Mesendoderm (in vitro differentiated cells): ENCODE data around the gene TIMM13.

Experiments
- DNase-seq: peaks from one replicate; pipeline ENCODE4 v3.0.0; 2013
- H2AK5ac ChIP-seq: 2 replicates; pipeline ENCODE4 v1.6.1; 2013; ENCODE audit warnings: low read length, inconsistent platforms
- H2BK120ac ChIP-seq: 2 replicates; pipeline ENCODE4 v1.6.1; 2013; ENCODE audit warnings: low read depth, mild to moderate bottlenecking, low read length, moderate library complexity, mixed read lengths
- H2BK15ac ChIP-seq: replicated peaks from 2 replicates; pipeline ENCODE4 v1.6.1; 2013; ENCODE audit warnings: low read depth, mild to moderate bottlenecking, moderate library complexity
- H2BK5ac ChIP-seq: 2 replicates; pipeline ENCODE4 v1.6.1; 2013; ENCODE audit warnings: low read length, inconsistent platforms
- H3K18ac ChIP-seq: 2 replicates; pipeline ENCODE4 v1.6.1; 2013; ENCODE audit warnings: mild to moderate bottlenecking, low read length, mixed read lengths
- H3K23ac ChIP-seq: one replicate; pipeline ENCODE4 v1.6.1; 2013; ENCODE audit warnings: low read length
- H3K27ac ChIP-seq: 2 replicates; pipeline ENCODE4 v1.5.1; 2013; ENCODE audit warnings: low read depth, mild to moderate bottlenecking, inconsistent platforms, low read length, moderate library complexity
- H3K27me3 ChIP-seq: 2 replicates; pipeline ENCODE4 v1.6.1; 2013; ENCODE audit warnings: low read length, control low read depth, mild to moderate bottlenecking, inconsistent platforms; ENCODE audit not compliant: insufficient read depth, poor library complexity
- H3K36me3 ChIP-seq: 2 replicates; pipeline ENCODE4 v1.6.1; 2013; ENCODE audit warnings: low read length, inconsistent platforms; ENCODE audit not compliant: control insufficient read depth, insufficient read depth
- H3K4ac ChIP-seq: one replicate; pipeline ENCODE4 v1.6.1; 2013; ENCODE audit warnings: low read depth, mild to moderate bottlenecking, low read length, moderate library complexity
- H3K4me1 ChIP-seq: 2 replicates; pipeline ENCODE4 v1.6.1; 2013; ENCODE audit warnings: low read depth, low read length, inconsistent platforms; ENCODE audit not compliant: control insufficient read depth
- H3K4me2 ChIP-seq: 2 replicates; pipeline ENCODE4 v1.6.1; 2013; ENCODE audit warnings: low read length
- H3K4me3 ChIP-seq: 2 replicates; pipeline ENCODE4 v1.5.1; 2013; ENCODE audit warnings: mild to moderate bottlenecking, low read length
- H3K56ac ChIP-seq: one replicate; pipeline ENCODE4 v1.6.1; 2013; ENCODE audit warnings: low read length
- H3K79me1 ChIP-seq: 2 replicates; pipeline ENCODE4 v1.6.1; 2013; ENCODE audit warnings: low read length, inconsistent platforms
- H3K79me2 ChIP-seq: 2 replicates; pipeline ENCODE4 v1.6.1; 2013; ENCODE audit warnings: mild to moderate bottlenecking, low read length; ENCODE audit not compliant: control insufficient read depth, insufficient read depth
- H3K9ac ChIP-seq: 2 replicates; pipeline ENCODE4 v1.6.1; 2013; ENCODE audit warnings: low read length, inconsistent platforms
- H4K5ac ChIP-seq: one replicate; pipeline ENCODE4 v1.6.1; 2013; ENCODE audit warnings: low read length
- H4K8ac ChIP-seq: one replicate; pipeline ENCODE4 v1.6.1; 2013; ENCODE audit warnings: low read depth, mild to moderate bottlenecking, control low read depth, low read length, moderate library complexity
- WGBS: extraction: QIAGEN DNeasy Blood & Tissue Kit; methylation state at CpG from one replicate; pipeline ENCODE4 v1.1.7; 2013; ENCODE audit warnings: low lambda C conversion rate, missing lambda C conversion rate; ENCODE audit not compliant: insufficient coverage; ENCODE audit errors: extremely low coverage; 5-methylcytosine and 5-hydroxymethylcytosine counted together

TIMM13 gene

GRCh38 chr19:2387367-2388288, 39.8 kb downstream of the TIMM13 start:
- Histone ChIP-seq H2AK5ac (no peak overlapping the region), H2BK5ac (no peak overlapping the region), H3K79me1 (no peaks in the 10 kb centered on the region), H3K27ac (no peak overlapping the region), H3K9ac (no peak overlapping the region), H3K4ac (no peak overlapping the region), H3K4me2 (no peak overlapping the region), H3K23ac (no peak overlapping the region), H2BK15ac (no peak overlapping the region), H4K8ac (no peak overlapping the region), H3K4me3 (no peak overlapping the region), H3K79me2 (no peaks in the 10 kb centered on the region), H3K27me3 (no peaks in the 10 kb centered on the region), H3K56ac (no peak overlapping the region), H4K5ac (no peak overlapping the region), H2BK120ac (no peak overlapping the region), H3K36me3 (no peaks in the 10 kb centered on the region), H3K4me1 (no peaks in the 10 kb centered on the region), H3K18ac (no peak overlapping the region)
- no CpG with 5 or more reads among the region's 20 CpGs for WGBS
- DNase-seq, result no peak

GRCh38 chr19:2385053-2385721, 42.2 kb downstream of the TIMM13 start:
- Histone ChIP-seq H2BK120ac (no peak overlapping the region), H2BK15ac (no peak overlapping the region), H2BK5ac (no peak overlapping the region), H3K36me3 (no peaks in the 10 kb centered on the region), H3K23ac (no peak overlapping the region), H3K27me3 (no peaks in the 10 kb centered on the region), H3K9ac (no peak overlapping the region), H4K5ac (no peak overlapping the region), H3K56ac (peak overlapping the region; percentile 78), H3K27ac (no peak overlapping the region), H3K4me2 (peak overlapping the region; percentile 27), H3K18ac (no peak overlapping the region), H3K4me1 (no peaks in the 10 kb centered on the region), H3K79me2 (no peaks in the 10 kb centered on the region), H3K4ac (no peak overlapping the region), H4K8ac (no peak overlapping the region), H3K79me1 (no peaks in the 10 kb centered on the region), H2AK5ac (no peak overlapping the region), H3K4me3 (no peak overlapping the region)
- WGBS, result no CpG with 5 or more reads among the region's 37 CpGs
- peak; percentile 92 for DNase-seq

GRCh38 chr19:2382530-2383222, 44.7 kb downstream of the TIMM13 start:
- Histone ChIP-seq H2BK5ac (no peak overlapping the region), H3K9ac (no peak overlapping the region), H3K79me2 (no peaks in the 10 kb centered on the region), H4K8ac (no peak overlapping the region), H3K27me3 (no peaks in the 10 kb centered on the region), H3K4ac (no peak overlapping the region), H2BK15ac (no peak overlapping the region), H3K4me2 (no peak overlapping the region), H3K27ac (no peak overlapping the region), H3K79me1 (no peaks in the 10 kb centered on the region), H3K23ac (no peak overlapping the region), H3K4me3 (no peak overlapping the region), H4K5ac (no peak overlapping the region), H3K18ac (no peak overlapping the region), H2AK5ac (no peak overlapping the region), H2BK120ac (no peak overlapping the region), H3K56ac (no peak overlapping the region), H3K36me3 (no peaks in the 10 kb centered on the region), H3K4me1 (no peaks in the 10 kb centered on the region)
- no CpG with 5 or more reads among the region's 13 CpGs for WGBS
- DNase-seq, result no peak

GRCh38 chr19:2381148-2381820, 46.1 kb downstream of the TIMM13 start:
- Histone ChIP-seq H2BK120ac (no peak overlapping the region), H3K4me1 (no peaks in the 10 kb centered on the region), H3K27me3 (no peaks in the 10 kb centered on the region), H3K4me3 (no peak overlapping the region), H3K9ac (no peak overlapping the region), H3K79me1 (no peaks in the 10 kb centered on the region), H3K79me2 (no peaks in the 10 kb centered on the region), H2BK15ac (no peak overlapping the region), H4K5ac (no peak overlapping the region), H3K27ac (no peak overlapping the region), H3K4ac (no peak overlapping the region), H3K4me2 (no peak overlapping the region), H2BK5ac (no peak overlapping the region), H2AK5ac (no peak overlapping the region), H3K23ac (no peak overlapping the region), H3K56ac (no peak overlapping the region), H3K18ac (no peak overlapping the region), H4K8ac (no peak overlapping the region), H3K36me3 (no peaks in the 10 kb centered on the region)
- WGBS, result no CpG with 5 or more reads among the region's 18 CpGs
- DNase-seq, result no peak

GRCh38 chr19:2380567-2380966, 46.8 kb downstream of the TIMM13 start:
- no peak overlapping the region for H3K27ac ChIP-seq
- no CpG with 5 or more reads among the region's 2 CpGs for WGBS
- no peaks in the 10 kb centered on the region for H3K27me3 ChIP-seq
- H3K4me2 ChIP-seq, result no peak overlapping the region
- no peak overlapping the region for H2BK15ac ChIP-seq
- no peak overlapping the region for H2BK5ac ChIP-seq
- no peak overlapping the region for H4K8ac ChIP-seq
- H3K79me1 ChIP-seq, result no peaks in the 10 kb centered on the region
- H3K4me3 ChIP-seq, result no peak overlapping the region
- H3K23ac ChIP-seq, result no peak overlapping the region
- H4K5ac ChIP-seq, result no peak overlapping the region
- H3K9ac ChIP-seq, result no peak overlapping the region
- no peak for DNase-seq
- H2AK5ac ChIP-seq, result no peak overlapping the region
- H3K79me2 ChIP-seq, result no peaks in the 10 kb centered on the region
- no peaks in the 10 kb centered on the region for H3K36me3 ChIP-seq
- no peak overlapping the region for H3K18ac ChIP-seq
- H3K4me1 ChIP-seq, result no peaks in the 10 kb centered on the region
- no peak overlapping the region for H3K56ac ChIP-seq
- no peak overlapping the region for H2BK120ac ChIP-seq
- H3K4ac ChIP-seq, result no peak overlapping the region
